ENCODE measurements around the gene PHF21B. TPM values are rescaled to one million over a fixed set of nuclear protein-coding genes. Genes with fewer than 3 reads are reported as not detected.

Gene PHF21B
- total and polyA plus RNA-seq, 2 experiments from 2014 or later = 20.6 to 149 TPM

DNA sequence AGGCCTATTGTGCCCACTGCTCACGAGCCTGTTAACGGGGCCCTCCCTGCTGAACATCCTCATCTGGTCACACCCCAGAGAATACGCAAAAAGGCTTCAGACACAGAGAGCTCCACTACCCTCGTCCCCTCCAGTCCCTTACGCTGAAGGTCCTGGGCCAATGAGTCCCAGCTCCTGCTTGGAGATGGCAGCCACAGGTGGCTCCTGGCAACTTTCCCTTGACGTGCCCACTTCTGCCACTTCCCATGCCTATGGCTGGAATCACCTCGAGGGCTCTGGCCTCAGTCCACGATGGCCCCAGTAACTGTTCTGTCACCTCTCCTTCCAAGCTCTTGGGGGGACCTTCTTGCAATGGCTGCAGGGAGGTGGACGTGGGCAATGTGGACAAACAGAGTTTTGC lies 12.7 kb downstream of the PHF21B start:
- Mint-ChIP-seq H3K27ac (no peak overlapping the region), H3K36me3 (ENCODE audit: low read depth) (peaks cover 71% of the 10 kb centered on the region), H3K4me3 (no peak overlapping the region), H3K4me1 (peaks cover 70% of the 10 kb centered on the region), H3K9me3 (no peaks in the 10 kb centered on the region), H3K27me3 (ENCODE audit: insufficient read depth, low read depth, poor library complexity) (peaks cover 23% of the 10 kb centered on the region)
- ATAC-seq = no peak
- TF ChIP-seq EZH2phosphoT487 (IDR thresholded peaks at IDR 0.05; ENCODE audit: unreplicated experiment) (no peak), STAT1 (IDR thresholded peaks at IDR 0.05; ENCODE audit: unreplicated experiment) (no peak), JUNB (IDR thresholded peaks at IDR 0.05; ENCODE audit: unreplicated experiment) (no peak), POLR2AphosphoS5 (IDR thresholded peaks at IDR 0.05; ENCODE audit: low read depth) (0 out of 2 replicates have a peak, but pooled peaks have one; percentile 6)
- no peaks in the 10 kb centered on the region for H3K27me3 ChIP-seq (ENCODE audit: insufficient read depth)
- H3F3A ChIP-seq (replicated peaks; ENCODE audit: low read depth) = peaks cover 25% of the 10 kb centered on the region
- DNase-seq (ENCODE audit: low spot score) = no peak
- H3K9me2 ChIP-seq (ENCODE audit: insufficient read depth) = no peaks in the 10 kb centered on the region
- no peak overlapping the region for H2AFZ ChIP-seq
- H3K4me3 ChIP-seq = no peak overlapping the region
- H3K36me3 ChIP-seq (ENCODE audit: insufficient read depth) = peaks cover 22% of the 10 kb centered on the region
- peaks cover 99% of the 10 kb centered on the region for H3K79me2 ChIP-seq (replicated peaks; ENCODE audit: insufficient read depth)
- H3K27ac ChIP-seq (ENCODE audit: low read depth) = 0 out of 2 replicates have a peak overlapping the region, but pooled peaks have one; percentile 14
- H3K4me1 ChIP-seq (ENCODE audit: insufficient read depth) = peaks cover 65% of the 10 kb centered on the region
- peak overlapping the region; percentile 43; the same call in 1 of the 2 replicates for H3K4me2 ChIP-seq
- peaks cover 88% of the 10 kb centered on the region for H4K20me1 ChIP-seq (replicated peaks; ENCODE audit: insufficient read depth)

DNA sequence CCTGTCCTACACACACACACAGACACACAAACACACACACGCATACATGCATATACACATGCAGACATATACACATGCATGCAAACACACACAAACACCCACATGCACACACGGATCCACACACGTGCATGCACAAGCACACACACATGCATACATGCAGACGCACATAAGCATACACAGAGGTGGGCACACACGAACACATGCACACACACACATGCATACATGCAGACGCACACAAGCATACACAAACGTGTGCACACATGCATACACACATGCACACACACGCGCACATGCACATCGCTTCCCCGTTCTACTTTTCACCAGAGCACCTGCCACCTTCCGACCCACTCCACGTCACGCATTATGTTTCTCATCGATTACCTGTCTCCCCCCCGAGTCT lies 13.2 kb downstream of the PHF21B start:
- Histone ChIP-seq H3K4me3 (no peak overlapping the region), H3K27me3 (ENCODE audit: insufficient read depth) (no peaks in the 10 kb centered on the region), H3F3A (replicated peaks; ENCODE audit: low read depth) (peaks cover 25% of the 10 kb centered on the region), H3K4me2 (no peak overlapping the region), H4K20me1 (replicated peaks; ENCODE audit: insufficient read depth) (peaks cover 88% of the 10 kb centered on the region), H3K27ac (ENCODE audit: low read depth) (0 out of 2 replicates have a peak overlapping the region, but pooled peaks have one; percentile 14), H2AFZ (no peak overlapping the region), H3K9me2 (ENCODE audit: insufficient read depth) (no peaks in the 10 kb centered on the region), H3K79me2 (replicated peaks; ENCODE audit: insufficient read depth) (peaks cover 99% of the 10 kb centered on the region), H3K36me3 (ENCODE audit: insufficient read depth) (peaks cover 26% of the 10 kb centered on the region), H3K4me1 (ENCODE audit: insufficient read depth) (peaks cover 62% of the 10 kb centered on the region)
- peaks cover 66% of the 10 kb centered on the region for H3K4me1 Mint-ChIP-seq
- ATAC-seq = no peak
- TF ChIP-seq POLR2AphosphoS5 (IDR thresholded peaks at IDR 0.05; ENCODE audit: low read depth) = peak; percentile 46
- TF ChIP-seq, protein P1, sequence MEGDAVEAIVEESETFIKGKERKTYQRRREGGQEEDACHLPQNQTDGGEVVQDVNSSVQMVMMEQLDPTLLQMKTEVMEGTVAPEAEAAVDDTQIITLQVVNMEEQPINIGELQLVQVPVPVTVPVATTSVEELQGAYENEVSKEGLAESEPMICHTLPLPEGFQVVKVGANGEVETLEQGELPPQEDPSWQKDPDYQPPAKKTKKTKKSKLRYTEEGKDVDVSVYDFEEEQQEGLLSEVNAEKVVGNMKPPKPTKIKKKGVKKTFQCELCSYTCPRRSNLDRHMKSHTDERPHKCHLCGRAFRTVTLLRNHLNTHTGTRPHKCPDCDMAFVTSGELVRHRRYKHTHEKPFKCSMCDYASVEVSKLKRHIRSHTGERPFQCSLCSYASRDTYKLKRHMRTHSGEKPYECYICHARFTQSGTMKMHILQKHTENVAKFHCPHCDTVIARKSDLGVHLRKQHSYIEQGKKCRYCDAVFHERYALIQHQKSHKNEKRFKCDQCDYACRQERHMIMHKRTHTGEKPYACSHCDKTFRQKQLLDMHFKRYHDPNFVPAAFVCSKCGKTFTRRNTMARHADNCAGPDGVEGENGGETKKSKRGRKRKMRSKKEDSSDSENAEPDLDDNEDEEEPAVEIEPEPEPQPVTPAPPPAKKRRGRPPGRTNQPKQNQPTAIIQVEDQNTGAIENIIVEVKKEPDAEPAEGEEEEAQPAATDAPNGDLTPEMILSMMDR (conservative IDR thresholded peaks at IDR 0.05; ENCODE audit: low read depth in 2 of 2) = no peak
- H3K9me3 Mint-ChIP-seq = no peaks in the 10 kb centered on the region
- peaks cover 67% of the 10 kb centered on the region for H3K36me3 Mint-ChIP-seq (ENCODE audit: low read depth)
- H3K27ac Mint-ChIP-seq = no peak overlapping the region
- no peak for DNase-seq (ENCODE audit: low spot score)
- no peak overlapping the region for H3K4me3 Mint-ChIP-seq
- H3K27me3 Mint-ChIP-seq (ENCODE audit: insufficient read depth, low read depth, poor library complexity) = peaks cover 23% of the 10 kb centered on the region

DNA sequence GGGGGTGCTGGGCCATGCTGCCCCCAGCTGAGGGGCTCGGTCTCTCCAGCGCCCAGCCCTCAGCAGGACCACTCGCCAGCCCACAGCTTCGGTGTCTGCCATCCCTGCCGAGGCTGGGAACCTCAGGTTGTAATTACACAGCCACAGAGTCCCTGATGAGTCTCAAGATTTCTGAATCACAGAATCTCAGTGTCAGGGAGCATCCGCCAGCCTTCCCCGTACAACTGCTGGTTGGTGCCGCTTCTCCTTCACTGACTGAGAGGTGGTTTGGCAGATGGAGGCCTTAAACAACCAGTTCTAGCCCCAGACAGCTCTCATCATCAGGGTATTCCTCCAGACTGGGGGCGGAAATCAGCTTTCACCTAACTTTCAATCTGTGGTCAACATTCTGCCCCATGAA lies 13.7 kb downstream of the PHF21B start:
- 0 out of 2 replicates have a peak overlapping the region, but pooled peaks have one; percentile 66 for H3K27ac ChIP-seq (ENCODE audit: low read depth)
- DNase-seq (ENCODE audit: low spot score) = no peak
- no peak overlapping the region for H3K4me3 ChIP-seq
- H3K27me3 ChIP-seq (ENCODE audit: insufficient read depth) = no peaks in the 10 kb centered on the region
- Mint-ChIP-seq H3K9me3 (no peaks in the 10 kb centered on the region), H3K27me3 (ENCODE audit: insufficient read depth, low read depth, poor library complexity) (peaks cover 23% of the 10 kb centered on the region), H3K4me1 (peaks cover 63% of the 10 kb centered on the region), H3K27ac (no peak overlapping the region), H3K36me3 (ENCODE audit: low read depth) (peaks cover 64% of the 10 kb centered on the region), H3K4me3 (no peak overlapping the region)
- peaks cover 89% of the 10 kb centered on the region for H4K20me1 ChIP-seq (replicated peaks; ENCODE audit: insufficient read depth)
- peaks cover 99% of the 10 kb centered on the region for H3K79me2 ChIP-seq (replicated peaks; ENCODE audit: insufficient read depth)
- no peaks in the 10 kb centered on the region for H3K9me2 ChIP-seq (ENCODE audit: insufficient read depth)
- ATAC-seq = no peak
- peak overlapping the region; percentile 48; the same call in 1 of the 2 replicates for H3K4me2 ChIP-seq
- peaks cover 22% of the 10 kb centered on the region for H3K36me3 ChIP-seq (ENCODE audit: insufficient read depth)
- H3F3A ChIP-seq (replicated peaks; ENCODE audit: low read depth) = peaks cover 24% of the 10 kb centered on the region
- TF ChIP-seq ZNF114 (CRISPR knock-in tag; IDR thresholded peaks at IDR 0.05) (no peak), ZNF331 (CRISPR knock-in tag; IDR thresholded peaks at IDR 0.05; ENCODE audit: low read depth) (no peak), STAT1 (IDR thresholded peaks at IDR 0.05; ENCODE audit: unreplicated experiment) (no peak), JUNB (IDR thresholded peaks at IDR 0.05; ENCODE audit: unreplicated experiment) (no peak), POLR2AphosphoS5 (IDR thresholded peaks at IDR 0.05; ENCODE audit: low read depth) (no peak)
- TF ChIP-seq, protein P2, sequence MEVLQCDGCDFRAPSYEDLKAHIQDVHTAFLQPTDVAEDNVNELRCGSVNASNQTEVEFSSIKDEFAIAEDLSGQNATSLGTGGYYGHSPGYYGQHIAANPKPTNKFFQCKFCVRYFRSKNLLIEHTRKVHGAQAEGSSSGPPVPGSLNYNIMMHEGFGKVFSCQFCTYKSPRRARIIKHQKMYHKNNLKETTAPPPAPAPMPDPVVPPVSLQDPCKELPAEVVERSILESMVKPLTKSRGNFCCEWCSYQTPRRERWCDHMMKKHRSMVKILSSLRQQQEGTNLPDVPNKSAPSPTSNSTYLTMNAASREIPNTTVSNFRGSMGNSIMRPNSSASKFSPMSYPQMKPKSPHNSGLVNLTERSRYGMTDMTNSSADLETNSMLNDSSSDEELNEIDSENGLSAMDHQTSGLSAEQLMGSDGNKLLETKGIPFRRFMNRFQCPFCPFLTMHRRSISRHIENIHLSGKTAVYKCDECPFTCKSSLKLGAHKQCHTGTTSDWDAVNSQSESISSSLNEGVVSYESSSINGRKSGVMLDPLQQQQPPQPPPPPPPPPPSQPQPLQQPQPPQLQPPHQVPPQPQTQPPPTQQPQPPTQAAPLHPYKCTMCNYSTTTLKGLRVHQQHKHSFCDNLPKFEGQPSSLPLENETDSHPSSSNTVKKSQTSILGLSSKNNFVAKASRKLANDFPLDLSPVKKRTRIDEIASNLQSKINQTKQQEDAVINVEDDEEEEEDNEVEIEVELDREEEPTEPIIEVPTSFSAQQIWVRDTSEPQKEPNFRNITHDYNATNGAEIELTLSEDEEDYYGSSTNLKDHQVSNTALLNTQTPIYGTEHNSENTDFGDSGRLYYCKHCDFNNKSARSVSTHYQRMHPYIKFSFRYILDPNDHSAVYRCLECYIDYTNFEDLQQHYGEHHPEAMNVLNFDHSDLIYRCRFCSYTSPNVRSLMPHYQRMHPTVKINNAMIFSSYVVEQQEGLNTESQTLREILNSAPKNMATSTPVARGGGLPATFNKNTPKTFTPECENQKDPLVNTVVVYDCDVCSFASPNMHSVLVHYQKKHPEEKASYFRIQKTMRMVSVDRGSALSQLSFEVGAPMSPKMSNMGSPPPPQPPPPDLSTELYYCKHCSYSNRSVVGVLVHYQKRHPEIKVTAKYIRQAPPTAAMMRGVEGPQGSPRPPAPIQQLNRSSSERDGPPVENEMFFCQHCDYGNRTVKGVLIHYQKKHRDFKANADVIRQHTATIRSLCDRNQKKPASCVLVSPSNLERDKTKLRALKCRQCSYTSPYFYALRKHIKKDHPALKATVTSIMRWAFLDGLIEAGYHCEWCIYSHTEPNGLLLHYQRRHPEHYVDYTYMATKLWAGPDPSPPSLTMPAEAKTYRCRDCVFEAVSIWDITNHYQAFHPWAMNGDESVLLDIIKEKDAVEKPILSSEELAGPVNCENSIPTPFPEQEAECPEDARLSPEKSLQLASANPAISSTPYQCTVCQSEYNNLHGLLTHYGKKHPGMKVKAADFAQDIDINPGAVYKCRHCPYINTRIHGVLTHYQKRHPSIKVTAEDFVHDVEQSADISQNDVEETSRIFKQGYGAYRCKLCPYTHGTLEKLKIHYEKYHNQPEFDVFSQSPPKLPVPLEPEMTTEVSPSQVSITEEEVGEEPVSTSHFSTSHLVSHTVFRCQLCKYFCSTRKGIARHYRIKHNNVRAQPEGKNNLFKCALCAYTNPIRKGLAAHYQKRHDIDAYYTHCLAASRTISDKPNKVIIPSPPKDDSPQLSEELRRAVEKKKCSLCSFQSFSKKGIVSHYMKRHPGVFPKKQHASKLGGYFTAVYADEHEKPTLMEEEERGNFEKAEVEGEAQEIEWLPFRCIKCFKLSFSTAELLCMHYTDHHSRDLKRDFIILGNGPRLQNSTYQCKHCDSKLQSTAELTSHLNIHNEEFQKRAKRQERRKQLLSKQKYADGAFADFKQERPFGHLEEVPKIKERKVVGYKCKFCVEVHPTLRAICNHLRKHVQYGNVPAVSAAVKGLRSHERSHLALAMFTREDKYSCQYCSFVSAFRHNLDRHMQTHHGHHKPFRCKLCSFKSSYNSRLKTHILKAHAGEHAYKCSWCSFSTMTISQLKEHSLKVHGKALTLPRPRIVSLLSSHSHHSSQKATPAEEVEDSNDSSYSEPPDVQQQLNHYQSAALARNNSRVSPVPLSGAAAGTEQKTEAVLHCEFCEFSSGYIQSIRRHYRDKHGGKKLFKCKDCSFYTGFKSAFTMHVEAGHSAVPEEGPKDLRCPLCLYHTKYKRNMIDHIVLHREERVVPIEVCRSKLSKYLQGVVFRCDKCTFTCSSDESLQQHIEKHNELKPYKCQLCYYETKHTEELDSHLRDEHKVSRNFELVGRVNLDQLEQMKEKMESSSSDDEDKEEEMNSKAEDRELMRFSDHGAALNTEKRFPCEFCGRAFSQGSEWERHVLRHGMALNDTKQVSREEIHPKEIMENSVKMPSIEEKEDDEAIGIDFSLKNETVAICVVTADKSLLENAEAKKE (CRISPR knock-in tag; IDR thresholded peaks at IDR 0.05) = no peak
- no peak overlapping the region for H2AFZ ChIP-seq
- H3K4me1 ChIP-seq (ENCODE audit: insufficient read depth) = peaks cover 57% of the 10 kb centered on the region
